SIG-M5 treated with dmso at 0.1 percent for 504 hours (cell line): Measurements from ENCODE around the gene NTRK3.

ENCODE experiments used
- DNase-seq: peaks from one replicate; lab custom pipeline; 2025; ENCODE audit not compliant: unreplicated experiment; lab: John Stamatoyannopoulos, UW

The NTRK3 gene

DNA sequence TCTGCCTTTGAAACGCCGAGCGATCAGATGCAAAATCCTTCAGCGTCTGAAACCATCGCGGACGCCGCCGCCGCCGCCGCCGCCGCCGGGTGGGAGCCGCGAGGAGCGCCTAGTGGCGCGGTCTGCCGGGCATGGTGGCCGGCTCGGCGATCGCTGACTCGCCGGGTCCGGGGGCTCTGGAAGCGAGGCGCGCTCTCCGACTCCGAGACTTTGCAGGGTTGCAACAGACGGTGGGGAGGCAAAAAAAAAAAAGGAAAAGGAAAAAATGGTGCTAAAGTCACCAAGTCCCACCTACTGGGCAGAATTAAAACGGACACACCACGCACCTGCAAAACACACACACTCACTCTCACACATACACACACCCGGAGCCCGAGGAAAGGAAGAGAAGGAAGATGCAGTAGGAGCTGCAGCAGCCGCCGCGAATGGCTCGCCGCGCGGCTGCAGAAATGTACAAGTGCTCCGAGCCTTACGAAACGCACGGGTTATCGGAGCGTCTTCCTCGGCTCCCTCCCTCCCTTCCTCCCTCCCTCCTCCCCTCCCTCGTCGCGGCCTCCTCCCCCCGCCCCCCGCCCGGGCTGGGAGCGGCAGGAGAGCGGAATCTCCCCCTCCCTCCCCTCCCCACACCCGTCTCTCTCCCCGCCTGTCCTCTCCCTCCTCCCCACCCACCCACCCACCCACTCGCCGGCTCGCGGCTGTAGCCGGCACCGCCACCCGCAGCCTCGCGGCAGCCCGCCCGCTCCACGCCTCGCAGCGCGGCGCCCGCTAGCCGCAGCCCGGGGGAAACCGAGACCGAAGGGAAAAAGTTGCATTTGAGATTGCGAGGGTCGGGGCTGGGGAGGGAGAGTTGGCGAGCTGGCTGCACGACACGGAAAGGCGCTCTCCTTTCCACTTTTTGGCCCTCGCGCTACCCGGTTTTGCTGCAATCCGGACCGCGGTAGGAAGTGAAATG, at the start of gene NTRK3:
Gene NTRK3, minus strand, starts transcription at position 461 of the 952 bp plus-strand sequence. CDS start 586 bp downstream, outside the sequence.
- DNase-seq: no peak

DNA sequence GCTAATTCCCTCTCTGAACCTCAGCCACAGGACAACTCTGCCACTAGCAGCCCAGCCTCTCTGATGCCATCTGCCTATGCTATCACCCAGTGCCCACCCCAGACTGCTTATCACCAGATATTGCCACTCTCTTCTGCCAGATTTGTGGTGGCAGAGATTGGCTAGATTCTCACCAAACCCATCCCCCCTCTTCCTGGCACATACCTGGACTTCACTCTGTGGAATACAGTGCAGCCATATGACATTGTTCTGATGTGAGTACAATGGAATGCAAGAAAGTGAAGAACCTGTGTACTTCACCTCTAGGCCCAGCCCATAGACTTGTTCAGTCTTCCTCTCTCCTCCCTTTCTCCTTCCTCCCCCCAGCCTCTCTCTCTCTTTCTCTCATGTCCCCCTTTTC, 46.9 kb upstream of the NTRK3 start:
- DNase-seq: no peak

DNA sequence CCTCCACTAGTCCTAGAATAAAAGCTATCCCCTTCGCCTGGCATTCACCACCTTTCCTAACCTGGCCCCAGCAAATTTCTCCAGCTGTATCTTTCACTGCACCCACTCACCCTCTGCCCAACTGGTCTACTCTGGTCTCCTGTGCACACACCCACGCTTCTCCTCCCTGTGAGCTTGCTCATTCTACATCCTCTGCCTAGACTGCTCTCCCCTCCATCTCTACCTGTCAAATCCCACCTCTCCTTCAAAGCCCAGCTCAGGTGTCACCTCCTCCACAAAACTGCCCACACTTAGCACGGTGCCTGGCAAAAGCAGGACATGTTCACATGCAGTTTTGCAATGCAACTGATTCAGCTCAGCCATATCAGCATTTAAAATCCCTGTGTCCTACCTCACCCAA, 45.8 kb upstream of the NTRK3 start:
- DNase-seq: no peak

GRCh38 chr15:88301311-88301710, 44.8 kb upstream of the NTRK3 start:
- no peak for DNase-seq

GRCh38 chr15:88300861-88301260, 44.3 kb upstream of the NTRK3 start:
- DNase-seq: no peak

DNA sequence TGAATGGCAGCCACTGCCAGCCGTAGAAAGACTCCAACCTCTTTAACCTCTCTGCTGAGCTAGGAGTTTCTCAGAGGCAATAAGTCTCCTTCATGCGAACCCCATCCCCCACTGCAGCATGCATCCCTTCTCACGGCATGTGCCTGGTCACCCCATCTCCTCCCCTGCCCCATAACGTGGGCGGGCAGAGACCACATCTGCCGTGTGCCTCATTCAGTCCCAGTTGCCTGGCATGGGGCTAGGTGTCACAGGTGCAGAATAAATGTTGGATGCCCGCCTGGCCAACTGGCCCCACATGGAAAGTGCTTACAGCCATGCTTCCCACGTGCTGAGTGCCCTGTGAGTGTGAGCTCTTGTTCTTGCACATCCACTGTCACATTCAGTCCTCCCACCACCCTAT, 43.5 kb upstream of the NTRK3 start:
- no peak for DNase-seq

DNA sequence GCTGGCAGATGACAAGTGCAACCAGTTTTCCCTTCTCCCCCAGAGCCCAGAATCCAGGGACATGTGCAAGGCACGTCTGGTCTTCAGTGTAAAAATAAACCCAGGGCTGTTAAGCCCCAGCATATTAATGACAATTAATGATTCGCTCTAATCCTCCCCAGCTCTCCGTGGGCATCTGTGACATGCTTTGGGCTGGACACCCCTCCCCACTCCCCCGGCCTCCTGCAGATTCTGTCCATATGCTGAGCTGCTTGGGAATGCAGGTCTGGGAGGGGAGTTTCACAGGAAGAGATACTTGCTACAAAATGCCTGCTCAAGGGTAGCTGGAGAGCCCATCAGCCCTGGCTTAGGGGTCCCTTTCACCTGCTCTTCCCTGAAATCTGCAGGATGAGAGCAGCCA, 43.0 kb upstream of the NTRK3 start:
- no peak for DNase-seq

DNA sequence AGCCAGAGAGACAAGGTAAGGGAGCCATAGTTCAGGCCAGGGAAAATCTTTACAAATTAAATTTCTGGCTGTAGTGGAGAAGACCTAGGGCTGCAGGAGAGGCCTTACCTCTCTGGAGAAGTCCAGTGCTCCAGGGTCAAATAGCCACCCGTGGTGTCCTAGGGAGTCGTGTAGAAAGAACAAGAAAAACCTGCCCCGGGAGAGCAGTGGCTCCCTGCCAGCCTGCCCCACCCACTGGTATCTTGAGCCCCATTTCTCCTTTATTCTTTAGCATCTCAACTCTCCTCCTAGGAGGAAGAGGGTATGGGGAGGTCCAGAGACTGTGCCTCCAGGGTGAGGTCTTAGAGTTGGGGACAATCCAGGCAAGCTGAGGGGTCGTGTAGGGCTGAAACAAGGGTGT, 32.1 kb upstream of the NTRK3 start:
- peak; percentile 11 for DNase-seq

- no peak for DNase-seq
These were observed 31.7 kb upstream of the NTRK3 start for GRCh38 chr15:88288206-88288605.

DNA sequence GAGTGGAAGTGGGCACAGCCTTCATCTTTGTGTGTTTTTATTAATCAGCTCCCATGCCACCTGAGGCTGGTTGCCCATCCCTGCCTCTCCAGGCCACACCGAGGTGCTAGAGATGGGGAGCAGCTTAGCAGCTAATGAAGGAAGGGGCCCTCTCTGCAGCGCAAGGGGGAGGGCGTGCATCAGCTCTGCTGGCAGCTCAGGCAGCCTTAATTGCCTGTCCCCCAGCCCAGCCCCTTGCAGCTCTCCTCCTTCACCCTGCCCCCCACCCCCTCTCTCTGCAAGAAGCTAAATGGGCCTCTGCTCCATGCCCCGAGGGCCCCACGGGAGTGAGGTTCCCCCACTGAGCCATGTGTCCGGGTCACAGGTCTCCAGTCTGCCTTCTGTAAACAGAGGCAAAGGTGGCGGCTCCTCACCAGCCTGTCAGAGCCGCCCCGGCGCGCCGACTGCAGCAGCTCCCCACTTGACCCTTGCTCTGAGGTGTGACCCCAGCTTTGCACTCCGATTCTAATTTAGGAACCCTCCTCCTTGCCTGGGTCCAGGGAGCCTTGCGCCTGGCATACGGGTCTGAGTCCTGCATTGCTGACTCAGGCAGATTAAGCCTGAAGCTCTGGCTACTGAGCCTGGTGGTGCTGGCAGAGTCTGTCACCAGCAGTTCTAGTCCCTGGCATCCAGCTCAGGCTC, 27.9 kb upstream of the NTRK3 start:
- no peak for DNase-seq

GRCh38 chr15:88282614-88283013, 26.1 kb upstream of the NTRK3 start:
- DNase-seq: no peak

- DNase-seq: no peak
These were observed 20.4 kb upstream of the NTRK3 start for GRCh38 chr15:88276821-88277410.

DNA sequence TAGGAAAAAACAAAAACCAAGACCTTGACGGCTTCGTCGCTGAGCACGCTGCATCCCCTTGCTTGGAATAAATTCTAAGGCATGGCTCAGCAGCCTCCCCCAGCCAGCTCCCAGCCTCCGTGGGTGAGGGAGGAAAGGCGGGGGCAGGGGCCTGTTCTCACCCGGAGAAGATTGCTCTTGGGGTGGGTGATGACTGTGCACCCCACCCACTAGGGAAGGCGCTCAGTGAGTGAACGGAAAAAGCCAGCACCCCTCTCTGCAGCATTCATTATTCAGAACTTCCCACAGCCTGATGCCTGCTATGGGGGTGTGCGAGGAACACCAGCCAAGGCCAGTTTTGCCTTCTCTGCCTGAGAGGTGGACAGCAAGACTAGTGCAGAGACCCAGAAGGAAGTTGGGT, 19.3 kb upstream of the NTRK3 start:
- no peak for DNase-seq

DNA sequence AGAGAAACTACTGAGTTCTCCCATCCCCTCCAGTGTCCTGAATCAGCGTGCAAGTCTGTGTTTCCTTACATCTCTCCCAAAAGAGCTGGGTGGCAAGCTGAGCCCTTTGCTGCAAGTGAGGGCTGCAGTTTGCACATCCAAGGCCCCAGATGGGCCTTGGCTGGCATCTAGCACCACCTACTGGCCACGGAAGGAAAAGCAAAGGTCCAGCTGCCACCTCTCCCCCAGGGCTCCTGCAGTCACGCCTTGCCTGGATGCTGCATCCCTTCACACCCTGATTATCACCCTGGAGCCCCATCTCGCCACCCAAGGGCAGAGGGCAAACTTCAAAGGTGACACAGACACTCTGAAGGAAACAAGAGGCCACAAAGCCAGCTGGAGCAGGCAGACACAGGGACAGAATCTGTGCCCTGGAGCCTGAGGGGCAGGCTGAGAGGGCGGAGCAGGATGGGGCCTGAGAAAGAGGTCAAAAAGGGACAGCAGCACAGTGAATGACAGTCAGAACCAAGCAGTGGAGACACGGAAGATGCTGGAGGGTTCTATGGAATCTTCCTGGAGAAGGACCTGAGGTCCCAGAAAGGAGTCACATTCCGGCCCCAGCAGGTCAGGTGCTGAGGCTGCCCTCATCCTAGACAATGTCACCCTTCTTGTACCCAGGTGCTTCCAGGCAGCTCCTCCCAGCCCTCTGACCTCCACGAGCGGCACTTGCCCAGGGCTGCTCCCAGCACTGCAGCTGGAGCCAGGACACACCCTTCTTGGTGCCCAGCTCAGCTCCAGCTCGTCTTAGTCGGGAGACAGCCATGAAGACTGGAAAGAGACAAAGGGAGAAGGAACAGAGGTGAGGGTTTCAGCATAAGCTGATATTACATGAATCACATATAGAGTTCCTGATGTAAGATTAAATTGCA, 18.3 kb upstream of the NTRK3 start:
- peak; percentile 21 for DNase-seq

GRCh38 chr15:88272421-88272820, 15.9 kb upstream of the NTRK3 start:
- DNase-seq: no peak

DNA sequence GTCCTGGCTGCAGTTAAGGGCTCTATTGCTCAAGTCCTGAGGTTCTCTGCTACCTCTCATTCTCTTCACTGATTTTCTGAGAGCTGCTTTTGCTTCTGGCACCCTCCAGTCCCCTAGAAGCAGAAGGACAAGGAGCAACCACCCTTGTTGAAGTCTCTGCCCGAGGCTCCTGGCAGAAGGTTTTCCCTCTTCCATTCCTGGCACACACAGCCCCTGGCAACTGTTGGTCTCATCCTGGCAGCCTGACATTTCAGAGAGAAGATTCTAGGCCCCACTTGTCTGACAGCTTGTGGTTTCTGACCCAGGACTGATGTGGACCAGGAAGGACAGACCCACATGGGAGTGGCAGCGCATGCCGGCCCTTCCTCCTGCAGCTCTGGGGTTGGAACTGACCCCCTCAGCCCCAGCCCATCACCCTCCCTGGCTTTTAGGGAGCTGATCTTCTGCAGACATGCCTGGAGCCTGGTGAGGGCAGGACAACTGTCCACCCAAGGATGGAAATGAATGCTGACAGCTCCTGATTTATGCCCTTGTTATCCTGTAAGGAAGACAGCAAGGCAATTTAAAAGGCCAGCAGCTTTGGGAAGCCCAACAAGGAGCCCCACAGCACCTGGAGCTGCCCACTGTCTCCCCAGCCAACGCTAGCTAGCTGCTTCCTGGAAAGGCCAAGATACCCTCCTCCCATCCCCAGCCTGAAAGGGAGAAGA, 13.0 kb upstream of the NTRK3 start:
- DNase-seq: no peak

DNA sequence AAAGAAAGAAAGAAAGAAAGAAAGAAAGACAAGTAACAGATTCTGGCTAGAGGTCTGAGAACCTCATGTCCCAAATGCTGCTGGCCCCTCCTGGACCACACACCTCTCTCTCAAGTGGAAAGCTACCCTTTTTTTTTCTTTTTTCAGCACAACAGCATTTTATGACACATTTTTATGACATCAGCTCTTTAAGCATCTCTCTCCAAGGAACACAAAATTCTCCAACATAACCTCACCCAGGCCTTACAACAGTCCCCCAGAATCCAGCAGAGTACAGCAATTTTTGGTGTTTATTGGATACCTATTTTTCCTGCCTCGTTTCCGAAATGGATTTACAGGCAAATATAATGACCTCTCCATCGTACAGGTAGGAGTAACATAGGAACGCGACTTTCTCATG, 11.2 kb upstream of the NTRK3 start:
- no peak for DNase-seq

GRCh38 chr15:88266170-88266569, 9.6 kb upstream of the NTRK3 start:
- no peak for DNase-seq

DNA sequence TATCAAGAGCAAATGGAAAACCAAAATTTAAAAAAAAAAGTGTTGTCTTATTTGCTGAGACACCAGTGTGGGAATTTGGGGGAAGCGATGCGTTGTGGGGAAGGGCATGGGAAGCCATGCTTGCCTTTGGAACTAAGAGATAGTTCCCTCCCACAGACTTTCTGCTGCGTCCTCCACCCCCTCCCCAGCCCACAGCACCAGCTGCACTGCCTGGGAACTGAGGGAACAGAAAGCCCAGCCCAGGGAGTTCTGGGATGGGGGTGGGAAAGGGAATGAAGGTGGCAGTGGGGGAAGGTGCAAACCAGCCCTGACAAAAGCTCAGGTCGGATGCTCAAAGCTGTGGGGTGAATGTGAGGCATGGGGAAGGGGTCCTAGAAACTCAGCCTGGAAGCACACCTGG, 8.1 kb upstream of the NTRK3 start:
- DNase-seq: no peak

GRCh38 chr15:88262064-88262463, 5.5 kb upstream of the NTRK3 start:
- no peak for DNase-seq
